WTC11 (cell line): ENCODE results near the gene KRI1. TPM values are rescaled to one million over a fixed set of nuclear protein-coding genes. Genes with fewer than 3 reads are reported as not detected.
A peak's percentile ranks its signal among the peaks of the same experiment; 100 is the strongest.

Source experiments
- ATAC-seq: fragments of 200-7000 bp; cut with Tn5 transposase; 2 replicates; pipeline ENCODE4 v1.10.0; 2021; ENCODE audit warnings: mild to moderate bottlenecking, moderate library complexity
- CTCF ChIA-PET: fragments of 300-600 bp; sonication (Branson Sonifier 250); formaldehyde crosslinking; loops from one replicate; lab custom pipeline; 2021; ENCODE audit warnings: antibody characterized with exemption; lab: Charles Lee
- POLR2A ChIA-PET: fragments of 350-600 bp; sonication (Branson Sonifier 250); formaldehyde crosslinking; loops from one replicate; lab custom pipeline; 2021; ENCODE audit warnings: antibody characterized with exemption; lab: Charles Lee
- DNase-seq: peaks from one replicate; pipeline ENCODE4 v3.0.0; 2021; ENCODE audit warnings: low spot score
- H3K27ac Mint-ChIP-seq: 2 replicates; pipeline ENCODE4 v1.8.0; 2021; ENCODE audit warnings: mixed read lengths
- H3K27me3 Mint-ChIP-seq: 2 replicates; pipeline ENCODE4 v1.8.0; 2021; ENCODE audit warnings: low read depth, mild to moderate bottlenecking, moderate library complexity, mixed read lengths
- H3K36me3 Mint-ChIP-seq: 2 replicates; pipeline ENCODE4 v1.8.0; 2021; ENCODE audit warnings: mixed read lengths
- H3K4me1 Mint-ChIP-seq: 2 replicates; pipeline ENCODE4 v1.8.0; 2022; ENCODE audit warnings: mixed read lengths
- H3K4me3 Mint-ChIP-seq: 2 replicates; pipeline ENCODE4 v1.8.0; 2021; ENCODE audit warnings: mild to moderate bottlenecking, moderate library complexity, mixed read lengths
- H3K9me3 Mint-ChIP-seq: 2 replicates; pipeline ENCODE4 v1.8.0; 2021; ENCODE audit warnings: mixed read lengths
- ATF1 ChIP-seq: sonication (generic); formaldehyde crosslinking; IDR thresholded peaks from 2 replicates; pipeline ENCODE4 v1.8.1; 2023; ENCODE audit warnings: mild to moderate bottlenecking, moderate library complexity, missing genetic modification reagents
- CREM ChIP-seq: sonication (generic); formaldehyde crosslinking; IDR thresholded peaks from 2 replicates; pipeline ENCODE4 v1.8.1; 2022; ENCODE audit warnings: mild to moderate bottlenecking, missing genetic modification reagents, moderate library complexity
- E2F1 ChIP-seq: sonication (generic); formaldehyde crosslinking; IDR thresholded peaks from 2 replicates; pipeline ENCODE4 v1.8.0; 2022; ENCODE audit warnings: mild to moderate bottlenecking, missing genetic modification reagents
- ERG ChIP-seq: fragments of 250-450 bp; sonication (Bioruptor Pico); IDR thresholded peaks from 2 replicates; pipeline ENCODE4 v1.8.0; 2021; ENCODE audit warnings: mild to moderate bottlenecking
- FOXK1 ChIP-seq: sonication (generic); formaldehyde crosslinking; IDR thresholded peaks from 2 replicates; pipeline ENCODE4 v1.8.0; 2022; ENCODE audit warnings: mild to moderate bottlenecking, moderate library complexity, missing genetic modification reagents
- FOXP1 ChIP-seq: sonication (generic); formaldehyde crosslinking; IDR thresholded peaks from 2 replicates; pipeline ENCODE4 v1.8.0; 2022; ENCODE audit warnings: missing genetic modification reagents, mild to moderate bottlenecking, moderate library complexity, borderline replicate concordance
- GABPB1 ChIP-seq: sonication (generic); formaldehyde crosslinking; IDR thresholded peaks from 2 replicates; pipeline ENCODE4 v1.8.1; 2023; ENCODE audit warnings: mild to moderate bottlenecking, missing genetic modification reagents
- HMGXB4 ChIP-seq: sonication (generic); formaldehyde crosslinking; IDR thresholded peaks from 2 replicates; pipeline ENCODE4 v1.8.1; 2023; ENCODE audit warnings: mild to moderate bottlenecking, moderate library complexity, missing genetic modification reagents
- MAX ChIP-seq: sonication (generic); formaldehyde crosslinking; IDR thresholded peaks from 2 replicates; pipeline ENCODE4 v1.8.0; 2022; ENCODE audit warnings: mild to moderate bottlenecking, missing genetic modification reagents
- MXD4 ChIP-seq: fragments of 250-450 bp; sonication (Bioruptor Pico); IDR thresholded peaks from 2 replicates; pipeline ENCODE4 v1.8.0; 2021; ENCODE audit warnings: mild to moderate bottlenecking, moderate library complexity, borderline replicate concordance
- USF1 ChIP-seq: sonication (generic); formaldehyde crosslinking; IDR thresholded peaks from 2 replicates; pipeline ENCODE4 v1.8.0; 2022; ENCODE audit warnings: mild to moderate bottlenecking, missing genetic modification reagents
- ZNF317 ChIP-seq: sonication (generic); formaldehyde crosslinking; IDR thresholded peaks from 2 replicates; pipeline ENCODE4 v1.8.1; 2023; ENCODE audit warnings: low read depth, mild to moderate bottlenecking, moderate library complexity, missing genetic modification reagents, borderline replicate concordance
- total RNA-seq: library from RNA; stranded (reverse); gene quantifications from 3 replicates; pipeline ENCODE4 v1.2.3, GENCODE V29; 2021
- TF ChIP-seq, protein P1 (sequence below): fragments of 200-600 bp; IDR thresholded peaks from 2 replicates; pipeline ENCODE4 v1.8.0; 2022; ENCODE audit warnings: antibody characterized with exemption
- TF ChIP-seq, protein P2 (sequence below): sonication (generic); formaldehyde crosslinking; IDR thresholded peaks from 2 replicates; pipeline ENCODE4 v1.8.1; 2023; ENCODE audit warnings: mild to moderate bottlenecking, missing genetic modification reagents, moderate library complexity
- TF ChIP-seq, protein P3 (sequence below): fragments of 250-450 bp; sonication (Bioruptor Pico); IDR thresholded peaks from 2 replicates; pipeline ENCODE4 v1.9.0; 2021; ENCODE audit warnings: moderate library complexity, mild to moderate bottlenecking, inconsistent platforms, borderline replicate concordance

Gene KRI1
- total RNA-seq, 1 experiment from 2014 or later = 43.6 TPM

DNA sequence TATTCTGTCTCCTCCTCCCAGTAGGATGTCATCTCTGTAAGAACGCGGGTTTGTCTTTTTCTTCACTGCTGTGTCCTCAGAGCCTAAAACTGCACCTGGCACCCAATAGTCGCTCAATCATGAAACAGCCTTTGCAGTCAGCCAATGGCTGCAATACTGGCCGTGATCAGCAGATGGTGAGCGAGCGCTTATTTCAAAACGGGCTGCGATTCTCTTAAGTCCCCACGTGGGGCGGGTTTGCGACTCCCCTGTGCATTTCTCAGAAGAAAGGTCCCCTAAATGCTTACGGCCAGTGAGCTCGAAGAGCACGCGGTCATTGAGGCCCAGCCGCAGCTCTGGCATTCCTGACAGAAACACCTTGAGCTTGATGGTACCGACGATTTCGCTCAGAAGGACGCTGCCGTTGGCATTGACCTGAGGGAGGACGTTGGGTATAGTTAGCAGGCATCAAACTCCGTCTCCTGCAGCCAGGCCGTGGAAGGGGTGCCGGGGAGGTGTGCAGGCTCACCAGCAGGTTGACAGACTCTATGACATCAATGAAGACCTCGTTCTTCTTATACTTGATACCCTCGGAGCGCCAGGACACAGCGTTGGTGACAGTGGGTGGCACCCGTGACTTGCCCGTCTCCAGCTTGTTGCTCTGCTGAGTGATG, 15.3 kb upstream of the KRI1 start:
- peaks cover 51% of the 10 kb centered on the region for H3K36me3 Mint-ChIP-seq
- ChIA-PET POLR2A (interaction anchor here (0.9 to 1.1 kb wide), 2 partner anchors 21 to 64 kb away, joined by 3 to 7 read pairs; no protein-coding TSS in a partner anchor), CTCF (interaction anchor here (0.6 to 4.5 kb wide), 57 partner anchors 9 to 255 kb away, joined by 3 to 276 read pairs (median 5); partner anchors contain the start of genes DNM2, KRI1, QTRT1 and SLC44A2)
- DNase-seq (peak; percentile 94), ATAC-seq (peak; percentile 91)
- peaks cover 5% of the 10 kb centered on the region for H3K4me1 Mint-ChIP-seq
- H3K27me3 Mint-ChIP-seq = no peaks in the 10 kb centered on the region
- H3K4me3 Mint-ChIP-seq = no peak overlapping the region
- TF ChIP-seq, protein P1, sequence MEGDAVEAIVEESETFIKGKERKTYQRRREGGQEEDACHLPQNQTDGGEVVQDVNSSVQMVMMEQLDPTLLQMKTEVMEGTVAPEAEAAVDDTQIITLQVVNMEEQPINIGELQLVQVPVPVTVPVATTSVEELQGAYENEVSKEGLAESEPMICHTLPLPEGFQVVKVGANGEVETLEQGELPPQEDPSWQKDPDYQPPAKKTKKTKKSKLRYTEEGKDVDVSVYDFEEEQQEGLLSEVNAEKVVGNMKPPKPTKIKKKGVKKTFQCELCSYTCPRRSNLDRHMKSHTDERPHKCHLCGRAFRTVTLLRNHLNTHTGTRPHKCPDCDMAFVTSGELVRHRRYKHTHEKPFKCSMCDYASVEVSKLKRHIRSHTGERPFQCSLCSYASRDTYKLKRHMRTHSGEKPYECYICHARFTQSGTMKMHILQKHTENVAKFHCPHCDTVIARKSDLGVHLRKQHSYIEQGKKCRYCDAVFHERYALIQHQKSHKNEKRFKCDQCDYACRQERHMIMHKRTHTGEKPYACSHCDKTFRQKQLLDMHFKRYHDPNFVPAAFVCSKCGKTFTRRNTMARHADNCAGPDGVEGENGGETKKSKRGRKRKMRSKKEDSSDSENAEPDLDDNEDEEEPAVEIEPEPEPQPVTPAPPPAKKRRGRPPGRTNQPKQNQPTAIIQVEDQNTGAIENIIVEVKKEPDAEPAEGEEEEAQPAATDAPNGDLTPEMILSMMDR = peak; percentile 96
- TF ChIP-seq USF1 (CRISPR knock-in tag) (peak; percentile 62; the same call in 1 of the 2 replicates), GABPB1 (0 out of 2 replicates have a peak, but pooled peaks have one; percentile 9), MAX (CRISPR knock-in tag) (peak; percentile 91), FOXK1 (CRISPR knock-in tag) (no peak), HMGXB4 (CRISPR knock-in tag) (peak; percentile 79), ZNF317 (no peak), CREM (CRISPR knock-in tag) (no peak), ERG (CRISPR knock-in tag) (no peak), FOXP1 (CRISPR knock-in tag) (no peak), MXD4 (CRISPR knock-in tag) (no peak)
- TF ChIP-seq, protein P2, sequence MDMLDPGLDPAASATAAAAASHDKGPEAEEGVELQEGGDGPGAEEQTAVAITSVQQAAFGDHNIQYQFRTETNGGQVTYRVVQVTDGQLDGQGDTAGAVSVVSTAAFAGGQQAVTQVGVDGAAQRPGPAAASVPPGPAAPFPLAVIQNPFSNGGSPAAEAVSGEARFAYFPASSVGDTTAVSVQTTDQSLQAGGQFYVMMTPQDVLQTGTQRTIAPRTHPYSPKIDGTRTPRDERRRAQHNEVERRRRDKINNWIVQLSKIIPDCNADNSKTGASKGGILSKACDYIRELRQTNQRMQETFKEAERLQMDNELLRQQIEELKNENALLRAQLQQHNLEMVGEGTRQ (CRISPR knock-in tag) = peak; percentile 66
- H3K27ac Mint-ChIP-seq = peak overlapping the region; percentile 84
- no peaks in the 10 kb centered on the region for H3K9me3 Mint-ChIP-seq

GRCh38 chr19:10577951-10578350, 12.1 kb upstream of the KRI1 start:
- no peak for DNase-seq
- CTCF ChIA-PET = interaction anchor here (0.7 kb wide), 1 partner anchor 73 kb away, joined by 3 read pairs; no protein-coding TSS in a partner anchor
- TF ChIP-seq E2F1 (CRISPR knock-in tag) (no peak), ATF1 (CRISPR knock-in tag) (no peak)
- TF ChIP-seq, protein P3, sequence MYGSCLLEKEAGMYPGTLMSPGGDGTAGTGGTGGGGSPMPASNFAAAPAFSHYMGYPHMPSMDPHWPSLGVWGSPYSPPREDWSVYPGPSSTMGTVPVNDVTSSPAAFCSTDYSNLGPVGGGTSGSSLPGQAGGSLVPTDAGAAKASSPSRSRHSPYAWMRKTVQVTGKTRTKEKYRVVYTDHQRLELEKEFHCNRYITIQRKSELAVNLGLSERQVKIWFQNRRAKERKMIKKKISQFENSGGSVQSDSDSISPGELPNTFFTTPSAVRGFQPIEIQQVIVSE = no peak
- TF ChIP-seq, all 79 proteins: peak for 0
- no peak for ATAC-seq
- H3K4me1 Mint-ChIP-seq = 0 out of 2 replicates have a peak, but pooled peaks cover 2% of the 10 kb centered on the region
- POLR2A ChIA-PET = no interaction called here
- no peak overlapping the region for H3K4me3 Mint-ChIP-seq
- no peaks in the 10 kb centered on the region for H3K9me3 Mint-ChIP-seq
- no peak overlapping the region for H3K27ac Mint-ChIP-seq
- H3K27me3 Mint-ChIP-seq = no peaks in the 10 kb centered on the region
- H3K36me3 Mint-ChIP-seq = peaks cover 48% of the 10 kb centered on the region
